Mucosa of rectum (tissue), 2 donors: ENCODE measurements around the gene DNAH8.

Source experiments
- H3K27ac ChIP-seq, 2 donors: one replicate each; pipeline ENCODE4 v1.7.0; 2013; ENCODE audit warnings: inconsistent platforms in 2 of 2, low read depth in 2 of 2, low read length in 2 of 2
- H3K27me3 ChIP-seq, 2 donors: one replicate each; pipeline ENCODE4 v1.7.0; 2013; ENCODE audit warnings: low read length in 2 of 2; ENCODE audit not compliant: control insufficient read depth in 2 of 2, insufficient read depth in 2 of 2
- H3K36me3 ChIP-seq, 2 donors: one replicate each; pipeline ENCODE4 v1.7.0; 2013; ENCODE audit warnings: low read length in 2 of 2; ENCODE audit not compliant: control insufficient read depth in 2 of 2, insufficient read depth in 2 of 2
- H3K4me1 ChIP-seq, 2 donors: one replicate each; pipeline ENCODE4 v1.7.0; 2013; ENCODE audit warnings: low read length in 2 of 2, mild to moderate bottlenecking in 1 of 2; ENCODE audit not compliant: control insufficient read depth in 2 of 2, insufficient read depth in 2 of 2
- H3K4me3 ChIP-seq, 2 donors: one replicate each; pipeline ENCODE4 v1.7.0; 2013; ENCODE audit warnings: low read length in 2 of 2
- H3K9ac ChIP-seq, 2 donors: one replicate each; pipeline ENCODE4 v1.7.0; 2013; ENCODE audit warnings: low read length in 2 of 2, low read depth in 1 of 2, mild to moderate bottlenecking in 1 of 2
- H3K9me3 ChIP-seq, 2 donors: one replicate each; pipeline ENCODE4 v1.7.0; 2013; ENCODE audit warnings: low read length in 2 of 2; ENCODE audit not compliant: control insufficient read depth in 2 of 2
- donor health status: healthy.
- donor health status: Normal muscosa, but diverticular disease.

Gene DNAH8

DNA sequence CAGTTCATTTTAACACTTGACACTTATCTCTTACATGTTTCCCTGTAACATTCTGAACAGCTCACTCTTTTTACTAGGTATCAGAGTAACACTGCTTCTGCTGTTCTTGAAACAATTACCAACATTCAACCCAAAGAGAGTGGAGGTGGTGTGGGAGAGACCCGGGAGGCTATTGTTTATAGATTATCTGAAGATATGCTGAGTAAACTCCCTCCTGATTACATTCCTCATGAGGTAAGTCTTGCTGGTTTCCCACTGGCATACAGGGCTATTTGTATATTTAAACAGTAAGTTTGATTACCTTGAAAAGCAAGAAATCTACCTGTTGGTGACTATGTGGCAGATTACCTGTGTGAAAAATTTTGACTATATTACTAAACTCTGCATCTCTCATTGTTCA, 293.6 kb downstream of the DNAH8 start:
- no peak overlapping the region for H3K9ac ChIP-seq
- peaks cover 3 to 8% of the 10 kb centered on the region in 2 donors for H3K27me3 ChIP-seq
- H3K27ac ChIP-seq: no peak overlapping the region
- no peaks in the 10 kb centered on the region for H3K36me3 ChIP-seq
- no peak overlapping the region for H3K4me3 ChIP-seq
- H3K9me3 ChIP-seq: no peaks in the 10 kb centered on the region
- no peaks in the 10 kb centered on the region for H3K4me1 ChIP-seq

DNA sequence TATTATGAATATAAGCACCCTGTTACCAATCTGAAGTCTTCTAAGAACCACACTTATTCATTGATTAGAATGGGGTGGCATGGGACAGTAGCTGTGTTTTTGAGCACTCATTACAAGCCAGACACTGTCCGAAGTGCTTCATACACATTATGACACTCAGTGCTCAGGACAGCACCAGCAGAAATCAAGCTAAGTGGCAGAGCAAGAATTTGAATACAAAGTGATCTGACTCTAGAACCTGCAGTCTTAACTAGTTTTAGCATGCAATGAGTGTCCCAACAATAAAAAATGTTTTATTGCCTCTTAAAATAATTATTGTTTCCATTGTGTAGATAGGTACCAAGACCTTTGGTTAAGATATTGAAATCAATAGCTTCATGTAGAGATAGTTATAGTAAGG, 294.4 kb downstream of the DNAH8 start:
- H3K27ac ChIP-seq: no peak overlapping the region
- no peak overlapping the region for H3K9ac ChIP-seq
- no peaks in the 10 kb centered on the region for H3K9me3 ChIP-seq
- H3K36me3 ChIP-seq: no peaks in the 10 kb centered on the region
- H3K27me3 ChIP-seq: peaks cover 3 to 8% of the 10 kb centered on the region in 2 donors
- H3K4me1 ChIP-seq: no peaks in the 10 kb centered on the region
- H3K4me3 ChIP-seq: no peak overlapping the region

DNA sequence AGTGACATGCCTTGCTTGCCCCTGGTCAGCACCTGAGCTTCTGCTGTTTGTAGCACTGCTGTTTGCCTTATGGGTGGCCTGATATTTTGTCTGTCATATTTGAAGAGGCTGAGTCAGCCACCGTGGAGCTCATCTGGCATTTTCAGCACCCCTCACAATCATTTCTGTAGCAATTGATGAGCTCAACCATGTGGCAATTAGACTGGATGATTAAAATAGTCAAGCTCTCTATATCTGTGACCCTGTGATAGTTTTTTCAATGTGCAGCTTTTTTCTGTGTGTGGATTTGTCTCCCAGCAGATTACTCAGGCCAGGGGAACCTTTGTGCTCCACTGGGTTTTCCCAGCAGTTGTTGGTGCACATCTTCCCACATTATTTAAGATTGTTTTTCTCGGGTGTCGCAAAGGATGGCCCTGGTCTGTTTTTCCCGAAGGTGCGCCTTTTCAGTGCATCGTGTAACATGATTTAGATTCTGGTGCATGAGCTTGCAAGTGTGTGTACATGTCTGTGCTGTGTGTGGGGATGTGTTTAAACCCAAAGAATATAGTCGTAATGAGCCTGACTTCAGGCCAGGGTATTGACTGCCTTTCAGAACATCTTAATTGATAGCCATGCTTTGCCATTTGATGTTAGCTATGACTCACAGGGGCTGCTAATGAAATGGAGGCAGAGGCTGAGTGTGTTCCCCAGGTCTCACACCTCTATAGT, 301.9 kb downstream of the DNAH8 start:
- Histone ChIP-seq H3K4me1 (no peaks in the 10 kb centered on the region), H3K9ac (no peak overlapping the region), H3K36me3 (no peaks in the 10 kb centered on the region), H3K27ac (no peak overlapping the region), H3K9me3 (no peaks in the 10 kb centered on the region), H3K4me3 (no peak overlapping the region), H3K27me3 (no peaks in the 10 kb centered on the region)

DNA sequence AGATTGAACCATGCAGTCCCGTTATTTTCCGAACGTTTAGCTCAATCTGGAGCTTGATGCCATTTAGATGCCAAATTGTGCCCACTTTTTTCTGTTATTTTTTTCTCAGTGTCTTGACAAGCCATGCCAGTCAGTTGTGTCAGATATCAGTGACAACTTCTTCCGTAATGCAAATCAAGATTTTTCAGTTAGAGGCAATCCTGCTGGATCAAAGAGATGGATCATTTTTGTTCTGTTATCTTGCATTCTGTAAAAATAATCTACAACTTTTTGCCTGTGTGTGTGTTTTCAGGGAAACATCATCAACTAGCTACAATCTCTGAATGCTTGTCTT, 302.4 kb downstream of the DNAH8 start:
- Histone ChIP-seq H3K4me1 (no peaks in the 10 kb centered on the region), H3K4me3 (no peak overlapping the region), H3K9ac (no peak overlapping the region), H3K36me3 (no peaks in the 10 kb centered on the region), H3K27me3 (no peaks in the 10 kb centered on the region), H3K27ac (no peak overlapping the region), H3K9me3 (no peaks in the 10 kb centered on the region)

DNA sequence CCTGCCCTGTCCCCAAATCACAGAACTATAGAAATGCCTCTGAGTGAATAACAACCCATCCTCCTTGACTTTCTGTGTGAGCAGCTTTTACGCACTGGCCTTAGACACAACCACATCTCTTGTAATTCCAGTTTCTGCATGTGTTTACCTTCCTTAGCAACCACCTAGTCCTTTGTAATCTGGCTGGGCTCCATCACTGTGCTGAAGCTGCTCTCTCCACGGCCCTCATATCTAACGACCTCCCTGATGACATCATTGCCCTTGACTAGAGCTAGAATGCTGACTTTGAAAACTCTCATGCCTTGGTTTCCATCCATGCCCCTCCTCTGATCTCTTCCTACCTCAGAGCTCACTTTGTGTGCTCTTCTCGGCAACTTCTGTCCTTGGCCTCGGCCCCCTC, 303.0 kb downstream of the DNAH8 start:
- Histone ChIP-seq H3K27ac (no peak overlapping the region), H3K36me3 (no peaks in the 10 kb centered on the region), H3K9ac (no peak overlapping the region), H3K4me1 (no peaks in the 10 kb centered on the region), H3K9me3 (no peaks in the 10 kb centered on the region), H3K27me3 (no peaks in the 10 kb centered on the region), H3K4me3 (no peak overlapping the region)

DNA sequence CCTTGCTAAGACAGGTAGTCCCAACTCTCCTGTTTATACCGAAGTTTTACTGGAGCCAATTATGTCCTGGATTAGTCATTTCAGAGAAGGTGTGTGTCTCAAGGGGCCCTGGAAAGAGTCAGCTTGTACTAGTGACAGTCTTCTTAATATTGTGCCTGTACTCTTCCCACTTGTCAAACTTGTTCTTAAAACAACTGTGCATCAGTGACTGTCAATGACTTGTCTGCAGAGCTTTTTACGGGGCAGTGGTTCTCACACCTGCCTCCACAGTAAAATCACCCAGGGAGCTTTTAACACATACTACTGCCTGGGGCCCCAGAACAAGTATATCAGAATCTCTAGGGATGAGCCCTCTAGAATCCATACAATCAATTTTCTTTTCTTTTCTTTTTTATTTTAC, 305.0 kb downstream of the DNAH8 start:
- Histone ChIP-seq H3K4me1 (no peaks in the 10 kb centered on the region), H3K4me3 (no peak overlapping the region), H3K9ac (no peak overlapping the region), H3K9me3 (no peaks in the 10 kb centered on the region), H3K27me3 (peaks cover 0 to 3% of the 10 kb centered on the region in 2 donors), H3K27ac (no peak overlapping the region), H3K36me3 (no peaks in the 10 kb centered on the region)

DNA sequence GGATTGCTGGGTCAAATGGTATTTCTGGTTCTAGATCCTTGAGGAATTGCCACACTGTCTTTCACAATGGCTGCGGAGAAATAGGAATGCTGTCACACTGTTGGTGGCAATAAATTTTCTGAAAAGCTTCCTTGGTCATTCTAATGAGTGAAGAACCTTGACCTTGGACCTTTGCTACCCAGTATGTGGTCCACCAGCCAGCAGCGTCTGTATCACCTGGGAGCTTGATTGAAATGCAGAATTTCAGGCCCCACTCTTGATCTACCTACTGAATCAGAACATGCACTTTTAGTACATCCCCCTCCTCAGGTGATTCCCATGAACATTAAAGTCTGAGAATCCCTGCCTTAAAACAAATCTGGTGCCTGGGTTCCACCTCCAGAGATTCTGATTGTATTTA, 305.9 kb downstream of the DNAH8 start:
- no peaks in the 10 kb centered on the region for H3K4me1 ChIP-seq
- no peak overlapping the region for H3K4me3 ChIP-seq
- peaks cover 0 to 3% of the 10 kb centered on the region in 2 donors for H3K27me3 ChIP-seq
- no peak overlapping the region for H3K9ac ChIP-seq
- no peak overlapping the region for H3K27ac ChIP-seq
- no peaks in the 10 kb centered on the region for H3K36me3 ChIP-seq
- H3K9me3 ChIP-seq: no peaks in the 10 kb centered on the region

DNA sequence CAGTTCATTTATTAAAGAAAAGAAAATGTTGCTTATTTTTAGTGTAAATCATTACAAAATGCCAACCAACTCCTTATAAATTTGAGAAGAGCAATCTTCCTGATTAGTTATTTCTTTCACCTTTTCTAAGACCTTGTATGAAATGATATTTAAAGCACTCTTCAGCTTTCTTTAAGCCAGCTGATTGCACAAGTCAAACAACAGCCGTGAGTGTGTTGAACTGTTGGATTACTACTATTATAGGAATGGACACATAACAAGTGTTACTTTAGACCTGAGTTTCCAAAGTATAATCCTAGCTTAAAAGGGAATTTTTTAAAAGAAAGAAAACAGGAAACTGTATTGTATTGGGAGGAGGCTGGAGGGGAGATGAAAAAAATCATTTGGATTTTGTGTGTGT, 306.7 kb downstream of the DNAH8 start:
- H3K9ac ChIP-seq: no peak overlapping the region
- H3K4me3 ChIP-seq: no peak overlapping the region
- H3K4me1 ChIP-seq: no peaks in the 10 kb centered on the region
- H3K27ac ChIP-seq: no peak overlapping the region
- peaks cover 0 to 3% of the 10 kb centered on the region in 2 donors for H3K27me3 ChIP-seq
- H3K9me3 ChIP-seq: no peaks in the 10 kb centered on the region
- no peaks in the 10 kb centered on the region for H3K36me3 ChIP-seq

DNA sequence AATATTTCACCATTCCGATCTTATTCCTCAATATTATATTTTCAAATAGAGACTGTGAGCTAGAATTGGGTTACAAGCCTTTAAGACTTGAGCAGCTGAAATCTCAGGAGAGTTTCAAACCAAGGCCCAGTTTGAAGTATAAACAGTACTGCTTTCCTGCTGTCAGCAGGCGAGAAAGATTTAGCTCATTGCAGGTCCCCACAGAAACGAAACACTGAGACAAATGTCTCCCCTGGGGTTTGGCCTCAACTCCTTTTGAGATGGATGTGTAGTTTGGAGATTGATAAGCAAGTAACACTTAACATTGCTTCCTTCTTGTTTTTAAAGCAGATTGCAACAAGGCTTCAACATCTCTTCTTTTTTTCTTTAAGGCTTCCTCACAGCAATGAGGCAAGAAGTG, 311.1 kb downstream of the DNAH8 start:
- Histone ChIP-seq H3K36me3 (no peaks in the 10 kb centered on the region), H3K9me3 (no peaks in the 10 kb centered on the region), H3K27ac (no peak overlapping the region), H3K27me3 (peaks cover 0 to 3% of the 10 kb centered on the region in 2 donors), H3K4me1 (no peaks in the 10 kb centered on the region), H3K9ac (no peak overlapping the region), H3K4me3 (no peak overlapping the region)

DNA sequence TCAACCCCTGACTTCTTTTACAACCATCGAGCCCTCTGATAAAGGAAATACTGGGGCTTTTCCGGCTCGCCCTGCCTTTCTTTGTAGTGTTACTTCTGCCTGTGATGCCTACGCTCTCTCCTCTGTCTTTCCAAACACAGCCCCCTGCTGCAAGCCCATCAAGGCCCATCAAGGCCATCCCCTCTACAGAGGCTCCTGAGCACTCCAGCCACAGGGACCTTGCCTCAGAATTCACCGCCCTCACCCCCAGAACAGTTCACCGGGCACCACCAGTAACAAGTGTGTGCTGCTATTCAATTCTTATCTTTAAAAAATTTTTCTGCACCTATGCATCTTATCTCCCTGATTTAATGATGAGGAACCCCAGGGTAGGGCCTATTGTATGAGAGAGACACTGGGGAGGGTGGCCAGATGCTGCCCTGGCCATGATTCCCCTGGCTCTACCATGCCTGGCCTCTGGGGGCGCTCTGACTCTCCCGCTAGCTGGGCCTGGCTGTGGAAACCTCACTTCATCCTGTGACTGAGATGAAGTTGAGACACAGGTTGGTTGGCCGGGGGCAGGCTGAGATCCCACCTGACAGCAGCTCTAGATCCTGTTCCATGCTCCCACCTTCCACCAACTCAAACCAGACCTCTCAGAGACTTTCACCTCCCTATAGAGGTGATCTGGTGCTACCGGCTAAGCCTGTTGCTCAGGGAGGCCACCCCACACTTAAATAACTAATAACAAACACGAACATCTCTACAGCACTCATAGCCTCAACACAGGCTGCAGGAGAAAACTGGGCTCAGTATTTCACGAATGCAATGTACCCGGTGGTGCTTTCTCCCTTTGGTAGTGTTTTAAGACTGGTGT, 314.3 kb downstream of the DNAH8 start:
- Histone ChIP-seq H3K27me3 (peaks cover 10% of the 10 kb centered on the region in 2 donors), H3K4me1 (no peaks in the 10 kb centered on the region), H3K27ac (no peak overlapping the region), H3K4me3 (no peak overlapping the region), H3K36me3 (no peaks in the 10 kb centered on the region), H3K9me3 (no peaks in the 10 kb centered on the region), H3K9ac (no peak overlapping the region)
